Kidney (tissue), 14 donors: ENCODE data around the gene CNTFR. TPM values are rescaled to one million over a fixed set of nuclear protein-coding genes. Genes with fewer than 3 reads are reported as not detected.

Experiments
- DNase-seq, 5 donors: peaks; one replicate each; pipeline ENCODE4 v3.0.0-alpha.2; 2013 to 2020
- FAIRE-seq: peaks from 2 replicates; lab custom pipeline; 2012; peaks lifted over from hg19 to GRCh38; lab: Jason Lieb, UNC
- H3K27ac ChIP-seq, 2 donors: one replicate each; pipeline ENCODE4 v1.7.0; 2013; ENCODE audit warnings: low read depth in 2 of 2, low read length in 2 of 2, inconsistent platforms in 1 of 2
- H3K27me3 ChIP-seq: one replicate; pipeline ENCODE4 v1.7.1; 2013; ENCODE audit warnings: low read length, inconsistent platforms; ENCODE audit not compliant: control insufficient read depth, insufficient read depth
- H3K36me3 ChIP-seq, 3 donors: one replicate each; pipeline versions ENCODE4 v1.7.0 to v1.7.1; 2013; ENCODE audit warnings: low read length in 3 of 3, control low read depth in 1 of 3, inconsistent platforms in 1 of 3; ENCODE audit not compliant: insufficient read depth in 3 of 3, control insufficient read depth in 2 of 3
- H3K4me1 ChIP-seq, 3 donors: one replicate each; pipeline versions ENCODE4 v1.7.0 to v1.7.1; 2013; ENCODE audit warnings: low read length in 3 of 3, inconsistent platforms in 1 of 3, low read depth in 1 of 3; ENCODE audit not compliant: control insufficient read depth in 2 of 3, insufficient read depth in 2 of 3
- H3K4me3 ChIP-seq, 3 donors: one replicate each; pipeline versions ENCODE4 v1.7.0 to v1.8.1; 2013; ENCODE audit warnings: low read length in 3 of 3, control low read depth in 1 of 3, inconsistent platforms in 1 of 3
- H3K9ac ChIP-seq, 3 donors: one replicate each; pipeline versions ENCODE4 v1.7.0 to v1.7.1; 2013; ENCODE audit warnings: low read length in 3 of 3, control low read depth in 1 of 3, inconsistent platforms in 1 of 3
- H3K9me3 ChIP-seq, 3 donors: one replicate each; pipeline versions ENCODE4 v1.7.0 to v1.7.1; 2013; ENCODE audit warnings: low read length in 3 of 3, control low read depth in 1 of 3, inconsistent platforms in 1 of 3; ENCODE audit not compliant: control insufficient read depth in 2 of 3, insufficient read depth in 1 of 3
- intact Hi-C: fragments of 100-400 bp; cut with DNase I; formaldehyde crosslinking; loops from one replicate; pipeline ENCODE4 v1.11.1; 2022
- polyA plus RNA-seq: library from polyadenylated mRNA; stranded (reverse); fragments of 350-450 nt; fragmentation: Illumina TruSeq; extraction: RNeasy Lipid Tissue Mini Kit (QIAGEN cat#74804); gene quantifications from one replicate; pipeline ENCODE4 v1.2.3, GENCODE V29; 2014; ENCODE audit warnings: low read depth, low replicate concordance; ENCODE audit not compliant: insufficient read depth
- total RNA-seq: library from RNA; stranded (reverse); fragmentation: NEBNext Ultra II Directional; extraction: Animal tissue kit (Norgen Biotek cat#: 25700); gene quantifications from one replicate; pipeline ENCODE4 v1.2.1, GENCODE V29; 2021
- TF ChIP-seq, protein P1 (sequence below): IDR thresholded peaks from 3 replicates; pipeline ENCODE4 v1.5.1; 2012; ENCODE audit warnings: mild to moderate bottlenecking, moderate library complexity, borderline replicate concordance; ENCODE audit not compliant: insufficient read depth; ENCODE audit errors: extremely low read depth
- donor health status: control.
- donor health status: control.
- donor health status: control.
- donor health status: control.
- donor health status: control.
- donor health status: DM: yes; HTN: yes; CAD: no.
- donor health status: Normal renal cell carcinoma (clear cell type).

CNTFR gene
- total and polyA plus RNA-seq, 2 donors from 2014 or later: 1.7 to 3.7 TPM

DNA sequence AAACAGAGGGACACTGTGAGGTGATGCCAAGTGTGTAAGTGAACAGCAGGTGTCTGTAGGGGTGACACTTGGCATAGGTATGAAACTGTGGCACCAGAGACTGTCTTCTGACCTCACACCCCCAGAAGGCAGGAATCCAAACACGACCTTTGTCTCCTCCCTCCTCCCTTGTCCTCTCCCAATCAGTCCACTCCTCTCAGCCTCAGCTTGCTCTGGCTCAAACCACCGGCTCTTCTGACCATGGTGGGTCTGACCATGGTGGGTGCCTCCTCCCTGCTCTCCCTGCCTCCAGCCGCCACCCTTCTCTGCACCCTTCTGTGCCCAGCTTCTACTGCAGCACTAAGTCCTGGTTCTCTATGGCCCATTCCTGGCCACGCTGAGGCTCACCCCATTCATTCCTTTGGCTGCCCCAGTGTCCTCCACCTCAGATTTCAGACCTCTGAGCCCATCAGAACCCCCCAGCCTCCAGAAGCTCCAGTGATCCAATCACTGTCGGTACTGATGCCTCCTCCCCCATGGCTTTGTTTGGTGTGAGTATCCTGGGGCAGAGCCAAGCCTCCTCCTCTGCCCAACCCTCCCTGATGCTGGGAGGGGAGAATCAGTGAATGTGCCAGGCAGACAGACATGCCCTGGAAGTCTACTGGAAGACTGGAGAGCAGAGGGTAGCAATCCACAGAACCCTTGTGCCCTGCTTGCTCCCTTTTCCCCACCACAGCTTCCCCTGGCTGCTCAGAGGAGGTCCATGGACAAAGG is 41.1 kb upstream of the CNTFR start:
- no peak overlapping the region for H3K9ac ChIP-seq
- H3K9me3 ChIP-seq: no peaks in the 10 kb centered on the region
- DNase-seq (no peak), FAIRE-seq (no peak)
- intact Hi-C loops: no loop called here
- H3K36me3 ChIP-seq: peaks cover 2 to 7% (median 2%) of the 10 kb centered on the region in 3 donors
- TF ChIP-seq, protein P1, sequence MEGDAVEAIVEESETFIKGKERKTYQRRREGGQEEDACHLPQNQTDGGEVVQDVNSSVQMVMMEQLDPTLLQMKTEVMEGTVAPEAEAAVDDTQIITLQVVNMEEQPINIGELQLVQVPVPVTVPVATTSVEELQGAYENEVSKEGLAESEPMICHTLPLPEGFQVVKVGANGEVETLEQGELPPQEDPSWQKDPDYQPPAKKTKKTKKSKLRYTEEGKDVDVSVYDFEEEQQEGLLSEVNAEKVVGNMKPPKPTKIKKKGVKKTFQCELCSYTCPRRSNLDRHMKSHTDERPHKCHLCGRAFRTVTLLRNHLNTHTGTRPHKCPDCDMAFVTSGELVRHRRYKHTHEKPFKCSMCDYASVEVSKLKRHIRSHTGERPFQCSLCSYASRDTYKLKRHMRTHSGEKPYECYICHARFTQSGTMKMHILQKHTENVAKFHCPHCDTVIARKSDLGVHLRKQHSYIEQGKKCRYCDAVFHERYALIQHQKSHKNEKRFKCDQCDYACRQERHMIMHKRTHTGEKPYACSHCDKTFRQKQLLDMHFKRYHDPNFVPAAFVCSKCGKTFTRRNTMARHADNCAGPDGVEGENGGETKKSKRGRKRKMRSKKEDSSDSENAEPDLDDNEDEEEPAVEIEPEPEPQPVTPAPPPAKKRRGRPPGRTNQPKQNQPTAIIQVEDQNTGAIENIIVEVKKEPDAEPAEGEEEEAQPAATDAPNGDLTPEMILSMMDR: no peak
- H3K4me3 ChIP-seq: no peak overlapping the region
- H3K4me1 ChIP-seq: peaks cover 0 to 11% (median 0%) of the 10 kb centered on the region in 3 donors
- H3K27me3 ChIP-seq: peaks cover 30% of the 10 kb centered on the region
- no peak overlapping the region for H3K27ac ChIP-seq

DNA sequence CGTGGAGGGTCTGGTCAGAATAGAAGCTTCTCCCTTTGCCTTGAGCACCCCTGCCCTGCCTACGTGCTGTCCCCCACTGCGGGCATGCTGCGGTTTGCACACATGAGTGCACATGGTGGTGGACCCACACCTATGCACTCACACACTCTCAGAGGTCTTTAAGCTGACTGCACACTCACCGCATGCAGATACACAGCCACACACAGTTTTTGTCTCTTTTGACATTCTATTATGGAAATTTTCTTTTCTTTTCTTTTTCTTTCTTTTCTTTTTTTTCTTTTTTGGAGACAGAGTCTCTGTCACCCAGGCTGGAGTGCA is 39.9 kb upstream of the CNTFR start:
- Histone ChIP-seq H3K9ac (no peak overlapping the region), H3K9me3 (no peaks in the 10 kb centered on the region), H3K27ac (no peak overlapping the region), H3K36me3 (no peaks in the 10 kb centered on the region), H3K4me1 (peaks cover 0 to 11% (median 0%) of the 10 kb centered on the region in 3 donors), H3K4me3 (peak overlapping the region in 1 of 3 donors; percentile 52), H3K27me3 (peaks cover 37% of the 10 kb centered on the region)
- intact Hi-C loops: no loop called here
- FAIRE-seq (no peak), DNase-seq (no peak)
- TF ChIP-seq, protein P1: no peak

DNA sequence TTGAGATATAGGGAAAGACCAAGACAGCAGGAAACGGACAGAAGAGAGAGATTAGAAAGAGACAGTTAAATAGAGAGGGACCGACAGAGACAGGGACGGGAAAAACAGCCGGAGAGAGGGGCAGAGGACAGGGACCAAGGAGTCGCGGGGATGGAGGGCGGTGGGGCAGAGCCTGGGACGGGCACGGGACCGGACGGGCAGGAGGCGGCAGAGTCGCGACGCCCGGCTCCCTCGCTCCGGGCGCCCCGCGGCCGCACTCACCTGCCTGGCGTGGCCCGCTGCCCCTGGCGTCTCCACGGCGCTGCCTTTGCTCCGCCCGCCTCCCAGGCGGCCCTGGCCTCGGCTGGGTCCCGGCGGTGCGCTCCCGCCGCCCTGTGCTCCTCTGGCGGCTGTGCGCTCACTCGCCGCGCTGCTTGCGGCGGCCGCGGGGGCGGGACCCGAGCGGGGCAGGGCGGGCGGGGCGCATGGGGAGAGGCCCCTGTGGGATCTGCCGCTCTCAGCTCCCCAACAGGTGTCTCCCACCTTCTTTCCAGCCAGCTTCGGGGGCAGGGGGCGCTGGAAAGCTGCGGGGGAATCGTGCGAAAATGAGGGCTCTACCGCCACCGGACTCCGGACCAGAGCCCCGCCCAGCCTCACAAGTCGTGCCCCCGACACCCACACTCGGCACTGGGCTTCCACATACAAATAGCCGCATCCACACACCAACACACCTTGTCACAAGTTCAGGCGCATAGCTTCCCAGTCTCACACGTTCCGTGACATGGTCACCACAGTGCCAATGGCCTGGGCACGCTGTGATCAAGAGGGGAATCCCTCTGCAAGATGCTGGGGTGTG is 39.3 kb upstream of the CNTFR start, which contains the start of gene ARID3C:
Gene ARID3C (minus strand): TSS at position 411 of the 835 bp plus-strand sequence. CDS start 1,052 bp downstream, outside the sequence.
- no peak for FAIRE-seq
- H3K9me3 ChIP-seq: no peaks in the 10 kb centered on the region
- no peak within 1 kb of the TSS for H3K9ac ChIP-seq
- TF ChIP-seq, protein P1: peak; percentile 2
- H3K4me3 ChIP-seq: peak within 1 kb of the TSS in 2 of 3 donors; percentile 23 to 52
- peak in 3 of 5 donors; percentile 42 to 64 (median 63) for DNase-seq
- H3K4me1 ChIP-seq: peaks cover 0 to 11% (median 0%) of the 10 kb centered on the region in 3 donors
- peaks cover 40% of the 10 kb centered on the region for H3K27me3 ChIP-seq
- intact Hi-C loops: no loop called here
- no peak within 1 kb of the TSS for H3K27ac ChIP-seq
- H3K36me3 ChIP-seq: no peaks in the 10 kb centered on the region
